ENCODE measurements around the gene STAT3.
"Not testable (repeated sequence)": the region's sequence is repeated elsewhere in the genome, so short reads cannot be mapped to it uniquely, and the experiment has no call there.

Gene STAT3

GRCh38 chr17:42403150-42403549, 14.9 kb upstream of the STAT3 start:
- peaks cover 29% of the 10 kb centered on the region for H3K27me3 Mint-ChIP-seq
- H3K4me1 Mint-ChIP-seq (ENCODE audit: low read depth), result peaks cover 20% of the 10 kb centered on the region
- H3K4me3 Mint-ChIP-seq, result no peak overlapping the region
- H3K9me3 Mint-ChIP-seq, result no peaks in the 10 kb centered on the region
- H3K36me3 Mint-ChIP-seq (ENCODE audit: low read depth), result no peaks in the 10 kb centered on the region
- intact Hi-C loops (cut with micrococcal nuclease), result loop anchor here (10.0 kb wide), 1 partner anchor 178 kb away; no protein-coding TSS in a partner anchor
- H3K27ac Mint-ChIP-seq, result no peak overlapping the region

- Mint-ChIP-seq H3K4me1 (ENCODE audit: low read depth) (peaks cover 14% of the 10 kb centered on the region), H3K27ac (no peak overlapping the region), H3K27me3 (peaks cover 23% of the 10 kb centered on the region), H3K36me3 (ENCODE audit: low read depth) (no peaks in the 10 kb centered on the region), H3K9me3 (no peaks in the 10 kb centered on the region), H3K4me3 (no peak overlapping the region)
- intact Hi-C loops (cut with micrococcal nuclease), result loop anchor here (10.0 kb wide), 1 partner anchor 177 kb away; no protein-coding TSS in a partner anchor
Measured at GRCh38 chr17:42402117-42402516, 13.9 kb upstream of the STAT3 start.

GRCh38 chr17:42400844-42401375, 12.7 kb upstream of the STAT3 start:
- H3K36me3 Mint-ChIP-seq (ENCODE audit: low read depth); H3K9me3 Mint-ChIP-seq; H3K27ac Mint-ChIP-seq; H3K4me3 Mint-ChIP-seq; H3K4me1 Mint-ChIP-seq (ENCODE audit: low read depth): not testable (repeated sequence)
- intact Hi-C loops (cut with micrococcal nuclease), result loop anchor here (10.0 kb wide), 1 partner anchor 176 kb away; no protein-coding TSS in a partner anchor
- peaks cover 27% of the 10 kb centered on the region for H3K27me3 Mint-ChIP-seq

GRCh38 chr17:42399948-42400843, 12.0 kb upstream of the STAT3 start:
- no peaks in the 10 kb centered on the region for H3K4me1 Mint-ChIP-seq (ENCODE audit: low read depth)
- no peak overlapping the region for H3K4me3 Mint-ChIP-seq
- intact Hi-C loops (cut with micrococcal nuclease), result loop anchor here (10.0 kb wide), 1 partner anchor 175 kb away; no protein-coding TSS in a partner anchor
- H3K27me3 Mint-ChIP-seq, result peaks cover 26% of the 10 kb centered on the region
- no peaks in the 10 kb centered on the region for H3K36me3 Mint-ChIP-seq (ENCODE audit: low read depth)
- no peak overlapping the region for H3K27ac Mint-ChIP-seq
- no peaks in the 10 kb centered on the region for H3K9me3 Mint-ChIP-seq

- Mint-ChIP-seq H3K27me3 (peaks cover 15% of the 10 kb centered on the region), H3K9me3 (no peaks in the 10 kb centered on the region), H3K27ac (no peak overlapping the region), H3K4me3 (no peak overlapping the region), H3K36me3 (ENCODE audit: low read depth) (no peaks in the 10 kb centered on the region), H3K4me1 (ENCODE audit: low read depth) (no peaks in the 10 kb centered on the region)
- intact Hi-C loops (cut with micrococcal nuclease), result no loop called here
Measured at GRCh38 chr17:42399121-42399520, 10.9 kb upstream of the STAT3 start.

GRCh38 chr17:42395601-42396000, 7.4 kb upstream of the STAT3 start:
- H3K27ac Mint-ChIP-seq; H3K9me3 Mint-ChIP-seq; intact Hi-C loops (cut with micrococcal nuclease); H3K4me1 Mint-ChIP-seq (ENCODE audit: low read depth); H3K27me3 Mint-ChIP-seq; H3K36me3 Mint-ChIP-seq (ENCODE audit: low read depth); H3K4me3 Mint-ChIP-seq: not testable (repeated sequence)

- intact Hi-C loops (cut with micrococcal nuclease), result no loop called here
- peaks cover 8% of the 10 kb centered on the region for H3K4me1 Mint-ChIP-seq (ENCODE audit: low read depth)
- no peaks in the 10 kb centered on the region for H3K36me3 Mint-ChIP-seq (ENCODE audit: low read depth)
- H3K4me3 Mint-ChIP-seq, result no peak overlapping the region
- H3K27me3 Mint-ChIP-seq, result peaks cover 5% of the 10 kb centered on the region
- H3K9me3 Mint-ChIP-seq, result no peaks in the 10 kb centered on the region
- H3K27ac Mint-ChIP-seq, result no peak overlapping the region
Measured at GRCh38 chr17:42394838-42395237, 6.6 kb upstream of the STAT3 start.

- intact Hi-C loops (cut with micrococcal nuclease), result no loop called here
- H3K4me3 Mint-ChIP-seq, result no peak overlapping the region
- no peaks in the 10 kb centered on the region for H3K9me3 Mint-ChIP-seq
- H3K4me1 Mint-ChIP-seq (ENCODE audit: low read depth), result peaks cover 20% of the 10 kb centered on the region
- H3K36me3 Mint-ChIP-seq (ENCODE audit: low read depth), result peaks cover 12% of the 10 kb centered on the region
- no peak overlapping the region for H3K27ac Mint-ChIP-seq
- peaks cover 5% of the 10 kb centered on the region for H3K27me3 Mint-ChIP-seq
Measured at GRCh38 chr17:42392692-42393415, 4.6 kb upstream of the STAT3 start.

- intact Hi-C loops (cut with micrococcal nuclease); H3K9me3 Mint-ChIP-seq; H3K27ac Mint-ChIP-seq; H3K27me3 Mint-ChIP-seq; H3K4me3 Mint-ChIP-seq: not testable (repeated sequence)
- Mint-ChIP-seq H3K4me1 (ENCODE audit: low read depth) (peaks cover 30% of the 10 kb centered on the region), H3K36me3 (ENCODE audit: low read depth) (peaks cover 22% of the 10 kb centered on the region)
Measured at GRCh38 chr17:42391439-42391838, 3.2 kb upstream of the STAT3 start.

- peaks cover 2% of the 10 kb centered on the region for H3K27me3 Mint-ChIP-seq
- peaks cover 34% of the 10 kb centered on the region for H3K4me1 Mint-ChIP-seq (ENCODE audit: low read depth)
- H3K4me3 Mint-ChIP-seq, result peak overlapping the region; percentile 27
Measured at GRCh38 chr17:42389899-42390298, 1.7 kb upstream of the STAT3 start.

GRCh38 chr17:42389135-42389417, 834 bp upstream of the STAT3 start:
- H3K4me1 Mint-ChIP-seq (ENCODE audit: low read depth), result peaks cover 40% of the 10 kb centered on the region

More at GRCh38 chr17:42389899-42390298, 1.7 kb upstream of the STAT3 start:
- H3K27ac Mint-ChIP-seq, result peak overlapping the region; percentile 100
- H3K36me3 Mint-ChIP-seq (ENCODE audit: low read depth), result peaks cover 25% of the 10 kb centered on the region
- H3K9me3 Mint-ChIP-seq, result no peaks in the 10 kb centered on the region
- intact Hi-C loops (cut with micrococcal nuclease), result loop anchor here (2.0 kb wide), 1 partner anchor 67 kb away; no protein-coding TSS in a partner anchor

GRCh38 chr17:42387661-42388380, 421 bp downstream of the STAT3 start:
- H3K4me3 Mint-ChIP-seq, result peak overlapping the region; percentile 97
- H3K27me3 Mint-ChIP-seq, result peaks cover 2% of the 10 kb centered on the region
- H3K4me1 Mint-ChIP-seq (ENCODE audit: low read depth), result peaks cover 43% of the 10 kb centered on the region
- no peaks in the 10 kb centered on the region for H3K9me3 Mint-ChIP-seq
- peaks cover 41% of the 10 kb centered on the region for H3K36me3 Mint-ChIP-seq (ENCODE audit: low read depth)
- H3K27ac Mint-ChIP-seq, result peak overlapping the region; percentile 100
- intact Hi-C loops (cut with micrococcal nuclease), result loop anchor here (2.0 kb wide), 1 partner anchor 69 kb away; no protein-coding TSS in a partner anchor

More at GRCh38 chr17:42389135-42389417, 834 bp upstream of the STAT3 start:
- Mint-ChIP-seq H3K27me3 (peaks cover 2% of the 10 kb centered on the region), H3K9me3 (no peaks in the 10 kb centered on the region), H3K4me3 (peak overlapping the region; percentile 97), H3K27ac (peak overlapping the region; percentile 100), H3K36me3 (ENCODE audit: low read depth) (peaks cover 31% of the 10 kb centered on the region)
- intact Hi-C loops (cut with micrococcal nuclease), result loop anchor here (2.0 kb wide), 1 partner anchor 68 kb away; no protein-coding TSS in a partner anchor

- H3K9me3 Mint-ChIP-seq, result no peaks in the 10 kb centered on the region
- peaks cover 47% of the 10 kb centered on the region for H3K36me3 Mint-ChIP-seq (ENCODE audit: low read depth)
- H3K27ac Mint-ChIP-seq, result peak overlapping the region; percentile 100
- intact Hi-C loops (cut with micrococcal nuclease), result no loop called here
- peak overlapping the region; percentile 97 for H3K4me3 Mint-ChIP-seq
- H3K4me1 Mint-ChIP-seq (ENCODE audit: low read depth), result peaks cover 47% of the 10 kb centered on the region
- H3K27me3 Mint-ChIP-seq, result peaks cover 2% of the 10 kb centered on the region
Measured at GRCh38 chr17:42386777-42387657, 1.2 kb downstream of the STAT3 start.

All from dendritic cell treated with granulocyte-macrophage colony-stimulating factor and Interleukin-4, amounts not matched to agents 40 ng/mL and 50 ng/mL, for 4 days (primary cell).